Renal cortical epithelial cell (primary cell): ENCODE data around the gene TGFBR2. TPM values are rescaled to one million over a fixed set of nuclear protein-coding genes. Genes with fewer than 3 reads are reported as not detected.

ENCODE experiments used
- DNase-seq: peaks from one replicate; pipeline ENCODE4 v3.0.0-alpha.2; 2011; ENCODE audit warnings: low read depth
- total RNA-seq: library from RNA; depleted of rRNA; stranded (reverse); fragments of >200 nt; gene quantifications from 2 replicates; pipeline ENCODE4 v1.2.3, GENCODE V29; 2014

TGFBR2 gene
- total RNA-seq, 1 donor from 2014 or later, result 258 TPM

GRCh38 chr3:30692498-30693130 lies 86.2 kb downstream of the TGFBR2 start:
- no peak for DNase-seq

GRCh38 chr3:30693470-30694120 lies 87.2 kb downstream of the TGFBR2 start:
- DNase-seq, result peak; percentile 70

- no peak for DNase-seq
Measured at GRCh38 chr3:30694148-30694547, 87.7 kb downstream of the TGFBR2 start.

GRCh38 chr3:30694668-30695067 lies 88.3 kb downstream of the TGFBR2 start:
- DNase-seq, result no peak

- no peak for DNase-seq
Measured at GRCh38 chr3:30695302-30696061, 89.1 kb downstream of the TGFBR2 start.

GRCh38 chr3:30696403-30696819 lies 90.0 kb downstream of the TGFBR2 start:
- no peak for DNase-seq

GRCh38 chr3:30696896-30697295 lies 90.5 kb downstream of the TGFBR2 start:
- DNase-seq, result no peak

- DNase-seq, result no peak
Measured at GRCh38 chr3:30698549-30698948, 92.1 kb downstream of the TGFBR2 start.

GRCh38 chr3:30699927-30700326 lies 93.5 kb downstream of the TGFBR2 start:
- no peak for DNase-seq

GRCh38 chr3:30700702-30701321 lies 94.4 kb downstream of the TGFBR2 start:
- DNase-seq, result no peak

GRCh38 chr3:30702038-30702827 lies 95.8 kb downstream of the TGFBR2 start:
- no peak for DNase-seq

- no peak for DNase-seq
Measured at GRCh38 chr3:30702828-30703397, 96.5 kb downstream of the TGFBR2 start.

GRCh38 chr3:30704931-30705890 lies 98.8 kb downstream of the TGFBR2 start:
- DNase-seq, result peak; percentile 85

- no peak for DNase-seq
Measured at GRCh38 chr3:30707825-30708224, 101.4 kb downstream of the TGFBR2 start.

GRCh38 chr3:30708472-30708871 lies 102.1 kb downstream of the TGFBR2 start:
- DNase-seq, result peak; percentile 31

- DNase-seq, result no peak
Measured at GRCh38 chr3:30710017-30710416, 103.6 kb downstream of the TGFBR2 start.

GRCh38 chr3:30711151-30711550 lies 104.8 kb downstream of the TGFBR2 start:
- no peak for DNase-seq

- DNase-seq, result no peak
Measured at GRCh38 chr3:30711867-30712266, 105.5 kb downstream of the TGFBR2 start.

GRCh38 chr3:30712991-30713390 lies 106.6 kb downstream of the TGFBR2 start:
- no peak for DNase-seq

- DNase-seq, result no peak
Measured at GRCh38 chr3:30713885-30714503, 107.6 kb downstream of the TGFBR2 start.
